Inflammatory macrophage treated with lipopolysaccharide for 4 hours (primary cell): ENCODE results near the gene PAK6.
A peak's percentile ranks its signal among the peaks of the same experiment; 100 is the strongest.

Experiments
- DNase-seq: peaks from one replicate; pipeline ENCODE4 v3.0.0-alpha.2; 2020

PAK6 gene

DNA sequence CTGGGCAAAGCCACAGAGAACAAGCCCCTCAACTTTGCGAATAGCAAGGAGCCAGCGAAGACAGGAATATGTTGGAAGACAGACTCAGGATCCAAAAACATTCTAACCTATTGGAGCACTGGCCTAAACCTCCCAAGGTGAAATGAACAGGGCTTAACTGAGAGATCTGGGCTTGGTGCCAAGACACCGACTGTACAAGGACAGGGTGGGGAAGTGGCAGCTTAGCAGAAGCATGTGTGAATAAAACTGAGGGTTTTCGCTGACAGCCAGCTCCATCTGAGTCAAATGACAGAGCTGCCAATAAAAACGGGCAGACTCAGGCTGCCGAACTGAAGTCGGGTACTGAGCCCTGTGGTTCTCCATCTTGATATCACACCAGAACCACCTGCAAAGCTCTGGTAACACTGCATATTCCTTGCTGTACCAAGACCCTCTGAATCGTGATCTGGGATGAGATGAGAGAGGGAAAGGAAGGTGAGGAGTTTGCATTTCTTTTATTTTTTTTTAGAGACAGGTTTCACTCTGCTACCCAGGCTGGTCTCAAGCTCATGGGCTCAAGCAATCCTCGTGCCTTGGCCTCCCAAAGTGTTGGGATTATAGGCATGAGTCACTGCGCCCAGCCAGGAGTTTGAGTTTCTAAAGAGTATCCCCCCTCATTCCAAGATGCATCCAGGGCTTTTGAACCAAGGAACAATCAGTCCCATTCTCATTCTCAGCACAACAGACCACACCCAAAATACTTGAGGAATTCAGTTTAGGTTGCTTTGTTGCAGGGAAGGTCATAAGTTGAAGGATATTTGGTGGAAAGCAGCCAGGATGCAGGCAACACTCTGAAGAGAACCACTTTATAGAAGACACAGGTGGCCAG lies 74.9 kb downstream of the PAK6 start:
- DNase-seq: peak; percentile 58

DNA sequence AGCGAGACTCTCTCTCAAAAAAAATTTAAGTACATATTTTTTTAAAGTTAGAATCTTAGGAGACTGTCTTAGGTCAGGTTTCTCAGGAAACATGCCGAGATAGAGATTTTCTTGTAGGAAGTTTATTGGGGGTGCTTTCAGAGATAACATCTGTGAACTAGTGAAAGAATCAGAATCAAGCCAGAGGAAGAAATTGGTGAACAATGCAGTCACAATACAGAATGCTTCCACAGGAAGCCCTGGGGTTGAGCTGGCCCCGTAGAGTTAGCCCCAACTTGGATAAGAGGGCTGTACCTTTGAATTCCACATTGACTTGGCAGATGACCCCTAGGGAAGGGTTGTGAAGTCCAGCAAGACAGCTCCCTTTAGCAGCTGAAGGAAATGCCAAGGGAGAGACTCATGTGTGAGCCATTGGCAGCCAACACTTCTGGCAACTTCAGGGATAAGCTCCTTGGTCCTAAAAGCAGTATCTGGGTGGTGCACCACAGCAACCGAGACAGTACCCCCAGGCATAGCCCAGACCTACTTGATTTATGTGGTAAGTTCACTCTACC lies 75.9 kb downstream of the PAK6 start:
- no peak for DNase-seq

DNA sequence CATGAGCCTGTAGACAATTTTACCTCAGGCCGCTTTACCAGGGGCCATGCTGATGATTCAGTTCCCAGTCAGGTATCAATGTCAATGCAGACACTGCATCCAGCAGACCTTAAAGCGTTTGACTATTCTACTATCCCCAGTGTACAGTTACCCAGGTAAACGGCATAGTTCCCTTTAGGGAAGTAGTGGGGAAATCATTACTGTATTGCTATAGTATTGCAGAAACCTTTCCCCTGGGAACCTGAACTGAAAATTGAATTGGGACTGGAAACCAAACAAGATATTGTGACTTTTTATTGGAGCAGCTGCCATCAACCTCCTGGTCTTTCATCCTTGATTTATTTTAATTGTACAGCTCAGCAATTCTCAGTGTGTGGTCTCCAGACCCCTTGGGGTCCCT lies 78.1 kb downstream of the PAK6 start:
- DNase-seq: no peak

DNA sequence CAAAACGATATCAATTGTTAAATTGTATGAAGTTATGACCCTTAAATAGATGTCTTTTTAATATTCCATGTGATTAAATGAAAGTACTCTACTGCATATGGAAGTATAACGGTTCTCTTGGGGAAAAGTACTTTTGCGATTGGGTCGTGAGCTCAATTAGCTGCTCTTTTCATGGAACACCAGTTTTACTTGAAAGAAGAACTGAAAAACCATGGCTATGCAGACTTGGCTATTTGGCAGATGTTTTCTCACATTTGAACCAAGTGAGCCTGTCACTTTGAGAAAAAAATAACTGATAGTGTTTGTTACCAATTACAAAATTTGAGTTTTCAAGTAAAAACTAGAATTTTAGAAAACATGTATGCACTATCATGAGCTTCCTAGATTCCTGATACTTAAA lies 78.7 kb downstream of the PAK6 start:
- DNase-seq: no peak

DNA sequence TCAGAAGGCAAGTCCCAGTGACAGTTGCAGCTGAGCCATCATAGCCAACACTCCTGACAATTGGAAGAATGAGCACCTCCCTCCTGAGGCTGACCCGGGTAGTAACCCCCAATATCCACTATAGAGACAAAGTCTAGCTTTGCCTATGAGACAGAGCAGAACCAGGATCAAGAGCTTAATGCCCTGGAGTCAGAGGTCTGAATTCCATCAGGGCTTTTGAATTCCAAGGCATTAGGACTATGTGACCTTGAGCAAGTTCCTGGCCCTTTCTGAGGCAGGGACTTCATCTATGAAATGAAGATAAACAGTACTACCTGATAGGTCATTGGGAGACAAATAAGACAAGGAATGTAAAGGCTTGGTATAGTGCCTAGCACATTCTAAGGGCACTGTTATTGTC lies 81.5 kb downstream of the PAK6 start:
- DNase-seq: no peak

DNA sequence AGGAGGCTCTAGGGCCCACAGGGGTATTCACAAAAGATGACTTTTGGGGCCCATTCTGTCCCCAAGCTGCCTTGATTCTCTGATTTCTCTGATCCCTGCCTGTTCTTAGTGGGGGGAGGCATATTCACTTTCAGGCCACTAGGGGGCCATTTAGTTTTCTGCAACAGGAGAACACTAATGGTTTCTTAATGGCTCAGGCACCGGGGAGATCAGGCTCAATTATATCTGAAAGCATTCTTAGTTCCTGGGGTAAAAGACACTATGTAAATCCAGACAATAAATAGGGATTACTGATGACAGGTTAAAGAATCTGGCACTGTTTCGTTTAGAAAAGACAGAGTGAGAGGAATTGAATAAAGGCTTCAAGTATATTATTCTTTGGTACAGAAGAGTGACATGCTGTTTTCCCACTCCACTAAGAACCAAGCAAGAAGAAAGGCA lies 82.1 kb downstream of the PAK6 start:
- peak; percentile 79 for DNase-seq

DNA sequence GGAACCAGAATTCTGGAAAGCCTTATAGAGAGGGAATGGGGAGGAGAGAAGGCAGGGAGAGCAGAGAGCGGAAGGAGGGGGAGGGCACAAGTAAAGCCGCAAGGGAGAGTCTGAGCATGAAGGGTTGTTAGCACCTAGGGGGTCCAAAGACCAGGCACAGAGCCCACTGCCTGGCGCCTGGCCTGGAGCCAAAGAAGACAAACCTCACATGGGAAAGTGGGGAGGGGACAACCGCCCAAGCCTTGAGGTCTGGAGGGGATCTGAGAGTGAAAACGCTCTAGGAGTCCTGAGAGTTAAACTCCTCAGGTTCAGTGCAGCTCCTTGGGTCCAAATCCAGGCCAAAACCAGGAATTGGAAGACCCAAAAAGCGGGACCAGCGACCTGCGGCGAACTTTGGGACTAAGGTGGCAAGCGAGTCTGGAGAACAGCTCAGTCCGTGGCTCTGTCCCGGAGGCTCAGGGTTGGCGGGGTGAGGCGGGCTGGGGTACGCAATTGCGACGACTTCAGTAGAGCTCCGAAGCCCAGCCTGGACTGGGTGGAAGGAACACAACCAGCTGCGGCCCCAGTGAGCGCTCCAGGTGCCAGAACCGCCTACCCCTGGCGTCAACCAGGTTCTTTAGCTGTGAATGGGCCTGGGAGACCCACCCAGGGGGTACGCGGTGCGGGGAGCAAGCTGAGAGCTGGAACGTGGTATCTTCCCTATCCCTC lies 83.8 kb downstream of the PAK6 start:
- DNase-seq: no peak

DNA sequence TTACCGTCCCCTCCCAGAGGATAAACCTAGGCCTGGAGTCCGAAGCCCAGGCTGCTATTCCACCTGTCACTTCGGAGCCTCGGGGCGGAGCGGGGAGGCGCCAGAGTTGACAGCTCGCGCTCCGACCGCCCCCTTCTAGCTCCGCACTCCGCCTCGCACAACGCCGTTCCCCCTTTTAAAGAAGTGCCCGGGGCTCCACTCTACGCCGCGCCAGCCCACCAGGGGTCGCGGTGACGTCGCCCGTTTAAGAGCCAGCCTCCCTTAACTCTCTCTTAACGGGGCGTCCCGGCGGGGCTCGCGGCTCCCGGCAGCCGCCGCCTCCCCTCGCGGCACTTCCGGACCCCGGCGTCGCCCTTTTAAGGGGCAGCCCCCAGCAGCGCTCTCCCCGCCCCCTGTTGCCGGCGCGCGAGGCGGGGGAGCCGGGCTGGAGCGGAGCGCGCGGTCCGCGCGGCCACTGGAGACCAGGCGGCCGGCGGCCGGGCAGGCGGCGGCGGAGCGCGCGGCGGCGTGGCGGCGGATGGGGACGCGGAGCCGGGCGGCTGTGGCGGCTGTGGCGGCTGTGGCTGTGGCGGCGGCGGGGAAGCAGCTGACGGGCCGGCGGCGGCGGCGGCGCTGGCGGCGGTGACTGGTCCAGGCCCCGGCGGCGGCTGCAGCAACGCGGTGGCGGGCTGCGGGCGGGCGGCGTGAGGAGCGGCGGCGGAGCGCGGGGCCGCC lies 84.5 kb downstream of the PAK6 start, which contains the start of gene INAFM2:
INAFM2 (plus strand) TSS at position 454 of the 714 bp plus-strand sequence. CDS start 364 bp downstream, outside the sequence.
- DNase-seq: peak; percentile 88

DNA sequence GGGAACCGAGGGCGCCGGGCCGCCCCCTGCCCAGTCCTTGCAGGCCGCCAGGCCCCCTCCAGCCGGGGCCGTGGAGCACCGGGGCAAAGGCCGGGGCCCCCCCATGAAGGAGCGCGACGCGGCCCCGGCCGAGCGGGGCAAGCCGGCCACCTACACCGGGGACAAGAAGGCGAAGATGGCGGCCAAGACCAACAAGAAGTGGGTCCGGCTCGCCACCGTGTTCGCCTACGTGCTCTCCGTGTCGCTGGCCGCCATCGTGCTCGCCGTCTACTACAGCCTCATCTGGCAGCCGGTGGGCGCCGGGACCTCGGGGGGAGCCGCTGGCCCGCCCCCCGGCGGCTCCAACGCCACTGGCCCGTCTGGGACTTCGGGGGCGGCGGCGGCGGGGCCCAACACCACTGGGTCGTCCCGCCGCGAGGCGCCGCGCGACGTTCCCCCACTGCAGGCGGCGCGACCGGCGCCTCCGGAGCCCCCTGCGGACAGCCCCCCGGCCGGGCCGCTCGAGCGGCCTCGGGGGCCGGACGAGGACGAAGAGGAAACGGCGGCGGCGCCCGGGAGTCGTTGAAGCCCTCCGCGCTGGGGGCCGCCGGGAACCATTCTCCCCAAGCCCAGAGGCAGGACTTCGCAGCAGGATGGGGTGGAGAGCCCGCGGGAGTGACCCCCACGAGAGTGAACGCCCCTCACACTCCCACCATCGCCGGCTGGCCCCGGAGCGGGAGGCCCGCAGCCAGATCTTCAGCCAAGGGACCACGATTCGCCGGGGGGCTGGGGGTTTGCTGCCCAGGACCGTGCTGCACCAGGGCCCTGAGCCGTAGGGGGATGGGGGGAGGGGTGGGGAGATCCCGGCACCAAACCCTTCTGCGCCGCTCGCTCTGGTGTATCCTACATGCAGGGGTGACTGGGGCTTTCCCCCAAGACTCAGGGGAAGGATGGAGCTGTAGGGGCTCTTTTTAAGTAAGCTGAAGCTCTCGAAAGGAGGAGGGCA lies 85.4 kb downstream of the PAK6 start:
- DNase-seq: no peak

DNA sequence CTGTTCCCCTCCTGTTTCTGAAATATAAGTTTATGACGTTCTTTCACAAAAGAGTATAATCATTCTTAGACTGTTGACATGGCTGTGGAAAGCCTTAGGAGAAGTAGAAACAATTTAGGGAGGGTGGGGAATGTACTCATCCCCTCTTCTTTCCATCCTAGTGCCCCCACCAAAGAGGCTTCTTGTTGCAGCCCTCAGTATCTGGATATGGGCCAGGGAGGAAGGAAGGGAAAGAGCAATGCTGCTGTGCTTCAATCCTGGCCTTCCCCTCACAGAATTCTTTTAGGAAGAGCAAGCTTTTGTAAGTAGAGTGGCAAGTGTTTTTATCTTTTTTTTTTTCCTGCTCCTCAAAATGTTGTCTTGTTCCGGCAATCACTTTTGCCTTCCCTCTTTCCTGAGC lies 86.3 kb downstream of the PAK6 start:
- DNase-seq: no peak

DNA sequence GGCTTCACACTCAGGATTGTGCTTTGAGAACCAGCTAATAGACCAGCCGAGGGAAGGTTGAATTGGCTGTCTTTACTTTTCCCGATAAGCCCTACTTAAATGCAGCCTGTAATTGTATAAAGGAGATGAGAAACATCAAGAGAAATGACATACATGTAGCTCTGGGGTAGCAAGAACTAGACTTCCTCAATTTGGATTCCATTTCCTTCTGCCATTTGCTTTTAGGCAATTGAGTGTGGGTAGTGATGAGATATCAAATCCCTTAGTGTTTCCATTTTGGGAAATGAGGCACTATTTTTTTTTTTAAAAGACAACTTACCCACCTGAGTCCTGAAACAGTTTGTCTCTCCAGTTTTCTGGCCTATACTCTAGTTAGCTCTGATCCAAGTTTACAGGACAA lies 86.8 kb downstream of the PAK6 start:
- DNase-seq: peak; percentile 73
